Measurements from ENCODE around the gene TNS2.

The TNS2 gene

DNA sequence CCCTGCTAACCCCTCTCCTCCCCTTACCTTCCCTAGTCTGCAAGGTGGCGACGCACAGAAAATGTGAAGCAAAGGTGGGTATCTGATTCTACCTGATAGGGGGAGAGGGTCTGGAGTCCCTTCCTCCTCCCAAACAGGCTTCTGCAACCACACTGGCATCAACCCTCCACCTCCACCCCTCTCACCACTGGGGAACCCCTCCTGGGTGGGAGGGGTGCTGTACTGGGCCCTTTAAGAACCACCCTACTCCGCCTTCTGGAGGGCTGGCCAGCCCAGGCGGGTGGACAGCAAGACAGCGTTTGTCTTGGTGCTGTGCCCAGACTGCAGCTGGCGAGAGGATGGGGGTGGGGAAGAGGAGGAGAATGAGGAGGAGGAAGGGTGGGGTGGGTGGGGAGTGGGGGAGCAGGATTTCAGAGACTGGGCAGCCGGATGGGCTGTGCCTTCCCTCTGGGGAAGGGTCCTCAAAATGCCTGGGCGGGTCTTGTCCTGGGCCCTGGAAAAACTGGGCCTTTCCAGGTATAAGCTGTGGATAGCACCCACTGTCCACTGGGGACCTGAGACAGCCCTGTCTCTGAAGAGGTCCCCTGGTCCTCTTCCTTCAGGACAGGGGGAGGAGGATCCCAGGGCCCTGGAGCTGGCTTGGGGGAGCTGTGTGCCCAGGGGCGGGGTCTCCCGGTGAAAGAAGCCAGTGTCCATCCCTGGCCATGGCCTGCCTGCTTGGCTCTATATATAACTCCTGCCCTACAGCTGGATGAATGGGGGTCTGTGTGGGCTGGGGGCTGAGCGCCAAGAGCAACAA lies 2.8 kb downstream of the TNS2 start:
- no peak overlapping the region for H2BK5ac ChIP-seq (ENCODE audit: low read length)
- H3K9me3 ChIP-seq (replicated peaks in 1 of 2; ENCODE audit: control insufficient read depth in 2 of 2, insufficient read depth in 1 of 2, low read depth in 1 of 2, low read length in 2 of 2) = no peaks in the 10 kb centered on the region
- H4K91ac ChIP-seq (ENCODE audit: low read depth, low read length, poor library complexity) = peak overlapping the region; percentile 54
- H2BK120ac ChIP-seq (ENCODE audit: low read depth, low read length) = no peak overlapping the region
- no peak overlapping the region for H3K14ac ChIP-seq (ENCODE audit: low read length)
- no CpG with 5 or more reads among the region's 11 CpGs for WGBS, 2 donors (ENCODE audit: extremely low coverage in 2 of 2, insufficient read length in 2 of 2, insufficient replicate concordance in 1 of 2)
- no peak overlapping the region for H3K27ac ChIP-seq (replicated peaks; ENCODE audit: low read length)
- peak overlapping the region; percentile 71 for H2BK15ac ChIP-seq (ENCODE audit: low read length)
- no peak overlapping the region for H3K4ac ChIP-seq (ENCODE audit: low read length)
- no peaks in the 10 kb centered on the region for H3K27me3 ChIP-seq (ENCODE audit: control insufficient read depth in 3 of 3, insufficient read depth in 3 of 3, low read depth in 1 of 3, low read length in 3 of 3)
- no peak overlapping the region for H3K4me2 ChIP-seq (ENCODE audit: insufficient read depth, low read length, poor library complexity, severe bottlenecking)
- H3K36me3 ChIP-seq (replicated peaks in 1 of 2; ENCODE audit: control insufficient read depth in 2 of 2, insufficient read depth in 2 of 2, low read length in 2 of 2) = no peaks in the 10 kb centered on the region
- no peak for DNase-seq (ENCODE audit: low spot score)
- H2BK12ac ChIP-seq (ENCODE audit: low read length) = no peak overlapping the region
- peak overlapping the region; percentile 82 for H2AK5ac ChIP-seq (ENCODE audit: low read depth, low read length)
- no peaks in the 10 kb centered on the region for H3K79me1 ChIP-seq (ENCODE audit: low read depth, low read length)
- H3K4me1 ChIP-seq (ENCODE audit: control insufficient read depth in 2 of 2, insufficient read depth in 1 of 2, low read depth in 1 of 2, low read length in 2 of 2) = peaks cover 38 to 40% of the 10 kb centered on the region in 2 donors
- no peak overlapping the region for H3K18ac ChIP-seq (ENCODE audit: low read length)
- H3K4me3 ChIP-seq (ENCODE audit: low read length in 2 of 2) = no peak overlapping the region
- no peak overlapping the region for H2AFZ ChIP-seq (ENCODE audit: low read length)
- no peak overlapping the region for H4K8ac ChIP-seq (ENCODE audit: low read depth, low read length)
- H3K23ac ChIP-seq (ENCODE audit: low read depth, low read length, poor library complexity) = no peak overlapping the region
- H3K9ac ChIP-seq (ENCODE audit: low read depth, low read length, poor library complexity) = no peak overlapping the region

DNA sequence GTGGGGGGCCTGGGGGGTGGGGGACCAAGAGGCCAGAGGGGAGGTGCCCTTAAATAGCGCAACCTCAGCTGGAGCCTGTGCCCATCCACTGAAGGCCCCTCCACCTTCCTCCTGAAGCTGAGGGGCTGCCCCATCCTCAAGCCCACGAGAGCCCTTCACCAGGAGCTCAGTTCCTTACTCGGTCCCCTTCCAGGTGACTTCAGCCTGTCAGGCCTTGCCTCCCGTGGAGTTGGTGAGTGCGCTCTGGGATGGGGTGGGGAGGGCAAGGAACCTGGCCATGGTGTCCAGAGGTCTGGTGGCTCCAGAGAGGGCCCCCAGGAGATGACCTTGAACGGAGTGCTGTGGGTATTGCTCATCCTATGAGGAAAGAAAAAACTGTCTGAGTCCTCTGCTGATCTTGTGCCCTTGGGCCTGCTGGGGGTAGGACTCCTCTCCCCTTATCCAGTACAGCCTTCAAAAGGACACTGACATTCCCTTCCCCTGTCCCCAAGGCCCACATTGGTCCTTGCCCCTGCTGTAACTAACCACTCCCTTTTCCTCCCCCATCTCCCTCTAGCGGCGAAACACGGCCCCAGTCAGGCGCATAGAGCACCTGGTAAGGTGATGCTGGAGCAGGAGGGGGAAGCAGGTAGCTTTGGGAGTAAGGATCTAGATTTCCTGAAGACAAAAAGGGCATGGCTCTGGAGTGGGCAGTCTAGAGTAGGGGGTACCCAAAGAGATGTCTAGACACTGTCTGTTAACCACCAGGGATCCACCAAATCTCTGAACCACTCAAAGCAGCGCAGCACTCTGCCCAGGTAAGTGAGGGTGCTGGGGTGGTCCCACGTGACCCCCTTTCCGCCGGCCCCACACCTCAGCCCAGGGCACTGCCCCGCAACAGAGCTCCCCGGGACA lies 3.6 kb downstream of the TNS2 start:
- H3K4me2 ChIP-seq (ENCODE audit: insufficient read depth, low read length, poor library complexity, severe bottlenecking) = peak overlapping the region; percentile 94
- H3K4me1 ChIP-seq (ENCODE audit: control insufficient read depth in 2 of 2, insufficient read depth in 1 of 2, low read depth in 1 of 2, low read length in 2 of 2) = peaks cover 33 to 34% of the 10 kb centered on the region in 2 donors
- H3K27ac ChIP-seq (replicated peaks; ENCODE audit: low read length) = no peak overlapping the region
- H3K18ac ChIP-seq (ENCODE audit: low read length) = peak overlapping the region; percentile 95
- H2BK12ac ChIP-seq (ENCODE audit: low read length) = no peak overlapping the region
- H4K91ac ChIP-seq (ENCODE audit: low read depth, low read length, poor library complexity) = no peak overlapping the region
- H2AFZ ChIP-seq (ENCODE audit: low read length) = no peak overlapping the region
- H3K9me3 ChIP-seq (replicated peaks in 1 of 2; ENCODE audit: control insufficient read depth in 2 of 2, insufficient read depth in 1 of 2, low read depth in 1 of 2, low read length in 2 of 2) = no peaks in the 10 kb centered on the region
- peak overlapping the region in 1 of 2 donors; percentile 88 for H3K4me3 ChIP-seq (ENCODE audit: low read length in 2 of 2)
- H2BK5ac ChIP-seq (ENCODE audit: low read length) = peak overlapping the region; percentile 79
- H3K23ac ChIP-seq (ENCODE audit: low read depth, low read length, poor library complexity) = peak overlapping the region; percentile 98
- peak overlapping the region; percentile 100 for H2BK15ac ChIP-seq (ENCODE audit: low read length)
- no CpG with 5 or more reads among the region's 16 CpGs for WGBS, 2 donors (ENCODE audit: extremely low coverage in 2 of 2, insufficient read length in 2 of 2, insufficient replicate concordance in 1 of 2)
- H3K9ac ChIP-seq (ENCODE audit: low read depth, low read length, poor library complexity) = no peak overlapping the region
- no peak overlapping the region for H2BK120ac ChIP-seq (ENCODE audit: low read depth, low read length)
- no peak overlapping the region for H4K8ac ChIP-seq (ENCODE audit: low read depth, low read length)
- H3K36me3 ChIP-seq (replicated peaks in 1 of 2; ENCODE audit: control insufficient read depth in 2 of 2, insufficient read depth in 2 of 2, low read length in 2 of 2) = no peaks in the 10 kb centered on the region
- peak overlapping the region; percentile 82 for H2AK5ac ChIP-seq (ENCODE audit: low read depth, low read length)
- no peaks in the 10 kb centered on the region for H3K27me3 ChIP-seq (ENCODE audit: control insufficient read depth in 3 of 3, insufficient read depth in 3 of 3, low read depth in 1 of 3, low read length in 3 of 3)
- H3K14ac ChIP-seq (ENCODE audit: low read length) = no peak overlapping the region
- no peaks in the 10 kb centered on the region for H3K79me1 ChIP-seq (ENCODE audit: low read depth, low read length)
- DNase-seq (ENCODE audit: low spot score) = no peak
- H3K4ac ChIP-seq (ENCODE audit: low read length) = no peak overlapping the region

DNA sequence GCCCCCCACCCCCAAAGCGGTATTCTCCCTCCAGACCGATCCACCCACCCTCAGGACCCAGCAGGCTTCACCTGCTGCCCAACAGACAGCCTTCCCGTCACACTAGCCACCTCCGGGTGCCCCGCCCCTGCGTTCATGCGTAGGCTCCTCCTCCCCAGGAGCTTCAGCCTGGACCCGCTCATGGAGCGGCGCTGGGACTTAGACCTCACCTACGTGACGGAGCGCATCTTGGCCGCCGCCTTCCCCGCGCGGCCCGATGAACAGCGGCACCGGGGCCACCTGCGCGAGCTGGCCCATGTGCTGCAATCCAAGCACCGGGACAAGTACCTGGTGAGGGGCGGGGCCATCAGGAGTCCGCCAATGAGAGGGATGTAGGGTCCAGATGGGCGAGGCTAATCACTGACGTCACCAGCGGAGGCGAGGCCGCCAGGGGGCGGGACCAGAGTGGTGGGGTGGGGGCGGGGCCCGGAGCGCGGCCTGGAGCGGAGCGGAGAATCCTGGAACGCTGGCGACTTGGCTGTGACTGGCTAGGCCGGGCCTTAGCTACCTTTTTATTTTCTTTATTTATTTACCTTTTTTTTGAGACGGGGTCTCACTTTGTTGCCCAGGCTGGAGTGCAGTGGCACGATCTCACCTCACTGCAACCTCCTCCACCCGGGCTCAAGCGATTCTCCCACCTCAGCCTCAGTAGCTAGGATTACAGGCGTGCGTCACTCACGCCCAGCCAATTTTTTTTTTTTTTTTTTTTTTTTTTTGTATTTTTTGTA lies 4.4 kb downstream of the TNS2 start:
- H2BK5ac ChIP-seq (ENCODE audit: low read length) = peak overlapping the region; percentile 79
- peak overlapping the region; percentile 52 for H2BK12ac ChIP-seq (ENCODE audit: low read length)
- no peak overlapping the region for H3K14ac ChIP-seq (ENCODE audit: low read length)
- WGBS, 2 donors (ENCODE audit: extremely low coverage in 2 of 2, insufficient read length in 2 of 2, insufficient replicate concordance in 1 of 2) = no CpG with 5 or more reads among the region's 48 CpGs
- DNase-seq (ENCODE audit: low spot score) = peak; percentile 93
- H3K4me1 ChIP-seq (ENCODE audit: control insufficient read depth in 2 of 2, insufficient read depth in 1 of 2, low read depth in 1 of 2, low read length in 2 of 2) = peaks cover 25 to 26% of the 10 kb centered on the region in 2 donors
- H2AK5ac ChIP-seq (ENCODE audit: low read depth, low read length) = no peak overlapping the region
- H4K8ac ChIP-seq (ENCODE audit: low read depth, low read length) = no peak overlapping the region
- peak overlapping the region; percentile 95 for H3K18ac ChIP-seq (ENCODE audit: low read length)
- no peaks in the 10 kb centered on the region for H3K79me1 ChIP-seq (ENCODE audit: low read depth, low read length)
- H2BK120ac ChIP-seq (ENCODE audit: low read depth, low read length) = no peak overlapping the region
- peak overlapping the region in 1 of 2 donors; percentile 88 for H3K4me3 ChIP-seq (ENCODE audit: low read length in 2 of 2)
- H3K27ac ChIP-seq (replicated peaks; ENCODE audit: low read length) = no peak overlapping the region
- peak overlapping the region; percentile 100 for H2BK15ac ChIP-seq (ENCODE audit: low read length)
- peak overlapping the region; percentile 78 for H3K9ac ChIP-seq (ENCODE audit: low read depth, low read length, poor library complexity)
- no peaks in the 10 kb centered on the region for H3K27me3 ChIP-seq (ENCODE audit: control insufficient read depth in 3 of 3, insufficient read depth in 3 of 3, low read depth in 1 of 3, low read length in 3 of 3)
- H2AFZ ChIP-seq (ENCODE audit: low read length) = no peak overlapping the region
- H3K4ac ChIP-seq (ENCODE audit: low read length) = no peak overlapping the region
- H3K36me3 ChIP-seq (replicated peaks in 1 of 2; ENCODE audit: control insufficient read depth in 2 of 2, insufficient read depth in 2 of 2, low read length in 2 of 2) = no peaks in the 10 kb centered on the region
- no peak overlapping the region for H4K91ac ChIP-seq (ENCODE audit: low read depth, low read length, poor library complexity)
- H3K9me3 ChIP-seq (replicated peaks in 1 of 2; ENCODE audit: control insufficient read depth in 2 of 2, insufficient read depth in 1 of 2, low read depth in 1 of 2, low read length in 2 of 2) = no peaks in the 10 kb centered on the region
- peak overlapping the region; percentile 94 for H3K4me2 ChIP-seq (ENCODE audit: insufficient read depth, low read length, poor library complexity, severe bottlenecking)
- peak overlapping the region; percentile 98 for H3K23ac ChIP-seq (ENCODE audit: low read depth, low read length, poor library complexity)
